Stimulated activated CD8-positive, alpha-beta memory T cell treated with anti-CD3 and anti-CD28 coated beads, Interleukin-4, amount 100 ng/mL, for 24 hours (primary cell): ENCODE measurements around the gene PQBP1.
"Not testable (repeated sequence)": the region's sequence is repeated elsewhere in the genome, so short reads cannot be mapped to it uniquely, and the experiment has no call there.

ENCODE experiments used
- DNase-seq: peaks from one replicate; pipeline ENCODE4 v3.0.0-alpha.2; 2020; ENCODE audit warnings: low read depth

Gene PQBP1, protein sequence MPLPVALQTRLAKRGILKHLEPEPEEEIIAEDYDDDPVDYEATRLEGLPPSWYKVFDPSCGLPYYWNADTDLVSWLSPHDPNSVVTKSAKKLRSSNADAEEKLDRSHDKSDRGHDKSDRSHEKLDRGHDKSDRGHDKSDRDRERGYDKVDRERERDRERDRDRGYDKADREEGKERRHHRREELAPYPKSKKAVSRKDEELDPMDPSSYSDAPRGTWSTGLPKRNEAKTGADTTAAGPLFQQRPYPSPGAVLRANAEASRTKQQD

DNA sequence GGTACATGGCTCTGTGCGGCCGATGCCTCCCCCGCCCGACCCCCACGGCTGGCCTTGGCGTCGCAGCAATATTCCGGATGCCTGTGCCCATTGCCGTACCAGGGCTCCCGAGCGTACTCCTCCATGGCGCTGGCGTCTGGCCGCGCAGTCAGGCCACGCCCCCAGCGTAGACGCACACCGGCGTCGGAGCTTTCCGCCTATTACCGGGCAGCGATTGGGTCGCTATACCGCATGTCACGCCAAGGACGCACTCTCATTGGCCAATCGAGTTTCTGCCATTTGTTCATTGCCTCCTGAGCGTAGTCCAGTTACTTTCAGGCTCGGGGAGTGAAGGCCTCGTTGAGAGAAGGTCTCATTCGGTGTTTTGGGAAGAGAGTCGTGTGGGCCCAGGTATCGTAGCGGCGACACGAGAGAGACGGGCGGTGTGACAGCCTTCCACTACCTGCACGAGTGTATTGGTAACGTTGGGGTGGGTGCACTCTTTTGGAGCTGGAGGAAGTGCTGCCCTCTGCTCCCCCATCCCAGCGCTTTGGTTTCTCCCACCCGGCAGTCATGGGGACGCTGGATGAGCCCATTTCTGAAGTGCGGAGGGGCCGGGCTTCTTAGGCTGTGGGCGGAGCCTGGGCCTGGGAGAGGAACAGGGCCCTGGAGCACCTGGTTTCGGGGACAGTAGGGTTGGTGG lies at the start of gene PQBP1, which contains the start of gene TIMM17B:
Gene PQBP1 (plus strand): TSS at position 306 of the 682 bp plus-strand sequence. CDS start 580 bp downstream, outside the sequence.
Gene TIMM17B (minus strand): TSS at position 144 of the 682 bp plus-strand sequence. CDS start 19 bp downstream, at position 125.
- DNase-seq = peak; percentile 75

- no peak for DNase-seq
Measured at GRCh38 chrX:48848847-48849246, 48.9 kb upstream of the PQBP1 start.

GRCh38 chrX:48852857-48853256 lies 44.9 kb upstream of the PQBP1 start:
- DNase-seq = no peak

DNA sequence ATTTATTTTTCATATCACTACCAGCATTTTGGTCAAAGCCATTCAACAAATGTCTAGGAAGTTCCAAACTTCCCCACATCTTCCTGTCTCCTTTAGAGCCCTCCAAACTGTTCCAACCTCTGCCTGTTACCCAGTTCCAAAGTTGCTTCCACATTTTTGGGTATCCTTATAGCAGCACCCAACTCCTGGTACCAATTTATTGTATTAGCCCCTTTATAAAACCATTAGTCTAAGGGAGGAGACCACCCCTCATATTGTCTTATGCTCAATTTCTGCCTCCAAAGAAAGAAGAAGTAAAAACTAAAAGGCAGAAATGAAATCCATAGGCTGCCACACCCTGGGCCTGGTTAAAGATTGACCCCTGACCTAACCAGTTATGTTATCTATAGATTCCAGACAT lies 44.2 kb upstream of the PQBP1 start:
- DNase-seq = not testable (repeated sequence)

- DNase-seq = not testable (repeated sequence)
Measured at GRCh38 chrX:48854121-48854804, 43.5 kb upstream of the PQBP1 start.

DNA sequence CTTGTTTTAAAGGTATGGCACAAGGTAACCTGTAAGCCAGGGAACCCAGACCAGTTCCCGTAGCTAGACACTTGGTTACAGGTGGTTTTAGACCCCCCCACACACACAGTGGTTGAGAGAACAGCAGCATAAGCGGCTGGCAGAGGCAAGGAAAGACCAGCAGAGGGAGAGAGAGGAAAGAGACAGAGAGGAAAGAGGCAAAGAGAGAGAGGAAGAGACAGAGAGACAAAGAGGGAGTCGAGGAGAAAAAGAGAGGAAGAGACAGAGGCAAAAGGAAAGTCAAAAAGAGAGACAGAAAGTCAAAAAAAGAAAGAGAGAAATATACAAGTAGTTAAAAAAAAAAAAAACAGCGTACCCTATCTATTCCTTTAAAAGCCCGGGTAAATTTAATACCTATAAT lies 42.8 kb upstream of the PQBP1 start:
- no peak for DNase-seq

DNA sequence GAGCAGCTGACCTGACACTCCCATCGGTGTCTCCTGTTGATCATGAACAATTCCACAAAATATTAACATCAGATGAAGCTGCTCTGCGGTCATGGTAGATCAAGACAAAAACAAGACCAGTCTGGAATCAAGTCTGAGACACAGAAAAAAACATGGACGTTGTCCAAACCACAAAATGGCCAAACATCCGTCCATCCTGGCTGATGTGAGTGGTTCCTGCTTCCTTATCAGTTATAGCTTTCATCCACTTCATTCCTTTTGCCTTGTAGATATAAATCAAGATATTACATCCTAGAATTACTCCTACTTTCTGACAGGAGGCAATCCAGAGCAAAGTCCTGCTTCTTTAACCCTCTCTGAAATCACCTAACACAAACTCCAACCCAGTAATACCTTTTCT lies 33.5 kb upstream of the PQBP1 start:
- no peak for DNase-seq

- DNase-seq = not testable (repeated sequence)
Measured at GRCh38 chrX:48872017-48872416, 25.7 kb upstream of the PQBP1 start.

- not testable (repeated sequence) for DNase-seq
Measured at GRCh38 chrX:48876944-48877343, 20.8 kb upstream of the PQBP1 start.

- no peak for DNase-seq
Measured at GRCh38 chrX:48883729-48884128, 14.0 kb upstream of the PQBP1 start.

DNA sequence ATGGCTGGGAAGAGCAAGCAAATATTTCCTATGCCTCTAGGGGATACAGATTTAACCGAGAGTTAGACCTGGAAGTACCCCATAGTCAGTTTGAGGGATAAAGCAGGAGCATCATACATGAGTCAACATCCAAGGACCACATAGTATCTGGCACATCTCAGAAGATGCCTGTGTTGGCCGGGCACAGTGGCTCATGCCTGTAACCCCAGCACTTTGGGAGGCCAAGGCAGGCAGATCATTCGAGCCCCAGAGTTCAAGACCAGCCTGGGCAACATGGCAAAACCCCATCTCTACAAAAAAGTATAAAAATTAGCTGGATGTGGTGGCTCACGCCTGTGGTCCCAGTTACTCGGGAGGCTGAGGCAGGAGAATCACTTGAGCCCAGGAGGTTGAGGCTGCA lies 11.1 kb upstream of the PQBP1 start:
- DNase-seq = not testable (repeated sequence)

GRCh38 chrX:48890296-48890925 lies 7.3 kb upstream of the PQBP1 start:
- no peak for DNase-seq

- no peak for DNase-seq
Measured at GRCh38 chrX:48890934-48891401, 6.8 kb upstream of the PQBP1 start.

GRCh38 chrX:48891402-48892288 lies 6.1 kb upstream of the PQBP1 start:
- DNase-seq = peak; percentile 58

- no peak for DNase-seq
Measured at GRCh38 chrX:48892896-48893295, 4.8 kb upstream of the PQBP1 start.

DNA sequence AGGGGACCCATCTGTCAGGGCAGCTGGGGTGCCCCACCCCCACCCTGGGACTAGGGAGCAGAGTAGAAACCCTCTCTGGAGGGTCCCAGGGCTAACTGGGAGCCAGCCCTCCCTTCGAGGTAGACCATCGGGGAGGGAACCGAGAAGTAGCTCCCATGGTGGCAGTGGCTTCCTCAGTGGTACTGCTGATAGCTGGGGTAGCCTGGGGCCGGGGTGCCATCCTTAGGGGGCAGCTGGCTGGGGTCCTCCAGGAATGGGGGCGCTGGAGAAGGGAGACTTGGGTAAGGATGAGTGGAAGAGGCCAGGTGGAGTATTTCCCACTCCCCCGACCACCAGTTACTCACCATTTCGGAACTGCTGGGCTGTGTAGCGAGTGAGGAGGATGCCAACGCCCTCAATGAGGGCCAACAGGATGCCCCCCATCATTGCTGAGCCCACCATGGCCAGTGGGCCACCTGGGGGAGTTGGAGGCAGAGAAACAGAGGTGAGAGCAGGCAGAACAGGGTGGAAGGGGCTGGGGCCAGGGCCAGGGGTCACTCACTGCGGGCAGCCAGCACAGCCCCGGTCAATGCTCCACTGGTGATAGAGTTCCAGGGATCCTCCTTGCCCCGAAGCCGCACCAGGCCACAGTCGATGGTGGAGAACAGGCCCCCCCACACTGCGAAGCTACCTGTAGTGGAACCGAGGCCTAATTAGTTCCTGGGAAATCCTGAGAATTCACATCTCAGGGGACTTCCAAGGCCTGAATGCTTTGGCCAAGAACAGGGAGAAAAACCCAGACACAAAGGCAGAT lies 4.0 kb upstream of the PQBP1 start:
- DNase-seq = no peak

DNA sequence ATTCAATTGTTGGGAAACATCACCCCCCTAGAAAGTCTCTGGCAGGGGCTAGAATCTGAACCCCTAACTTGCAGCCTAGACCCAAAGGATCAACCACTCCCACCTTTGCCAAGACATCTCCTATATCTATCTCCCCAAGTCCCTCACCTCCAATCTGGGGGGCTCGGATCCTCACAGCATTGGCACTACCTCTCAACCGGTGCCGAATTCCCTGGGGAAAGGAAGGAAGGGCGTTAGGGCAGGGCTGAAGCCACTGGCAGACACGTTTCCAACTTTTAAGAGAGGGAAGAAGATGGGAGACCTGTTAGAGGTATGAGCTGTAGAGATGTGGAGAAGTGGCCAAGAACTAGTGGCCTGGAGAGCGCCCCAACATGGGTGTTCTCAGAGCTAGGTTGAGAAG lies 2.8 kb upstream of the PQBP1 start:
- DNase-seq = no peak

DNA sequence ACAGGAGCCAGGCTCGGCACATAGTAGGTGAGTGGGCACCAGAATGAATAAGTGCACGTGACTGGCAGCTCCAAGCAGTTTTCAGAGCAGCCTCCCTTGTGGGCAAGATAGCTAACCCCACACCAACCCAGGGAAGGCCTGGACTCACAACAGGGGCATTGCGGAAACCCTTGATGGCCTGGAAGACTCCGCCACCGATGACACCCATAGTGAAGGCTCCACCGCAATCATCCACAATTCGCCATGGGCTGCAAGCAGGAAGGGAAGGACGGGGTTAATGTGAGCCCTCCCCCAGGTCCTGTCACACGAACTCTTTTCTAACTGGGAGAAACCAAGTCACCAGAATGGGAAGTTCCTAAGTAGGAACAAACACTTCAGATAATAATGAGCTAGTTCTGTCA lies 1.1 kb upstream of the PQBP1 start:
- DNase-seq = no peak

GRCh38 chrX:48897157-48897624 lies 539 bp upstream of the PQBP1 start:
- no peak for DNase-seq

DNA sequence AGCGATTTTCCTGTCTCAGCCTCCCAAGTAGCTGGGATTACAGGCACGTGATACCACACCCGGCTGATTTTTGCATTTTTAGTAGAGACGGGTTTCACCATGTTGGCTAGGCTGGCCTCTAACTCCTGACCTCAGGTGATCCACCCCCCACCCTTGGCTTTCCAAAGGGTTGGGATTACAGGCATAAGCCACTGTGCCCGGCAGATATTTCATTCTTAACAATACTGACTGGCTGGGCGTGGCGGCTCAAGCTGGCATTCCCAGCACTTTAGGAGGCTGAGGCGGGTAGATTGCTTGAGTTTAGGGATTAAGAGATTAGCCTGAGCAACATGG lies 1.3 kb downstream of the PQBP1 start:
- no peak for DNase-seq

DNA sequence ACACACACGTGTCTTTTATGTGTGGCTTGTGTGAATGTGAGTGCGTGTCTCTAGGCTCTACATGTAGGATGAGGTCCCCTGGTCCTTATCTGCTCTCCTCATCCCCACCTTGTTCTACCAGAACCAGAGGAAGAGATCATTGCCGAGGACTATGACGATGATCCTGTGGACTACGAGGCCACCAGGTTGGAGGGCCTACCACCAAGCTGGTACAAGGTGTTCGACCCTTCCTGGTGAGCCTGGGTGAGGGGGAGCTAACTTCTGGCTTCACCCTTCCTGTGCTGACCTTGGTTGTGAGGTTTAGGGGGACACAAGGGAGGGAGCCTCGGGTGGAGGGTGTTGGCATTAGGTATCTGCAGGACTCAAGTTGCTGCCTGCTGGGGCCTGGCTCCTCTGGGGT lies 3.3 kb downstream of the PQBP1 start:
- DNase-seq = no peak
